Measurements from ENCODE around the gene PPM1A. TPM values are rescaled to one million over a fixed set of nuclear protein-coding genes. Genes with fewer than 3 reads are reported as not detected.

Gene PPM1A
- total and polyA plus RNA-seq, 9 of the 15 experiments (the other 6 are each of a cell fraction or from before 2014, with no cell fraction given), result 5.5 to 23.9 (median 15.2) TPM

GRCh38 chr14:60232185-60232584, 16.8 kb upstream of the PPM1A start:
- no peak for ATAC-seq
- TF ChIP-seq TRIM28 (IDR thresholded peaks at IDR 0.05), result peak; percentile 84; the same call in 1 of the 2 replicates
- TF ChIP-seq CBX5 (IDR thresholded peaks at IDR 0.05; ENCODE audit: borderline replicate concordance, low read depth), result peak; percentile 32; the same call in 1 of the 2 replicates
- TF ChIP-seq TSHZ1 (CRISPR knock-in tag; IDR thresholded peaks at IDR 0.05), result no peak
- 0 out of 4 replicates have a peak, but pooled peaks of 1 of the 2 experiments have one; percentile 14 for TF ChIP-seq TRIM24 (IDR thresholded peaks at IDR 0.05)
- peak in 1 of 2 experiments; percentile 91; a peak in 2 of 3 replicates for TF ChIP-seq CBX3 (IDR thresholded peaks at IDR 0.05; ENCODE audit: borderline replicate concordance in 1 of 2, low read length in 2 of 2)
- TF ChIP-seq ZNF280A (IDR thresholded peaks at IDR 0.05; ENCODE audit: low read depth, partially characterized antibody), result peak; percentile 72
- no peak for TF ChIP-seq HINFP (tag; conservative IDR thresholded peaks at IDR 0.05; ENCODE audit: low read depth)
- Histone ChIP-seq H3K4me3 (no peak overlapping the region), H2AFZ (ENCODE audit: low read depth, low read length) (no peak overlapping the region), H3K79me2 (ENCODE audit: control insufficient read depth, insufficient read depth, low read length) (no peaks in the 10 kb centered on the region), H3K9me1 (ENCODE audit: control insufficient read depth, insufficient read depth, low read length) (no peaks in the 10 kb centered on the region), H3K9me3 (replicated peaks; ENCODE audit: control insufficient read depth, insufficient read depth, low read depth, low read length) (no peaks in the 10 kb centered on the region), H3K36me3 (ENCODE audit: control insufficient read depth, insufficient read depth, low read length) (no peaks in the 10 kb centered on the region), H3K9ac (ENCODE audit: insufficient read depth in 1 of 2, low read depth in 2 of 2, low read length in 2 of 2) (no peak overlapping the region), H4K20me1 (replicated peaks; ENCODE audit: control insufficient read depth, insufficient read depth, low read length) (no peaks in the 10 kb centered on the region), H3K4me2 (ENCODE audit: insufficient read depth, low read length) (no peak overlapping the region), H3K27me3 (ENCODE audit: control insufficient read depth in 2 of 2, insufficient read depth in 2 of 2, low read length in 2 of 2) (no peaks in the 10 kb centered on the region), H3K4me1 (replicated peaks in 1 of 2; ENCODE audit: control insufficient read depth in 2 of 2, insufficient read depth in 2 of 2, low read length in 2 of 2) (no peaks in the 10 kb centered on the region; a peak in 2 of 5 replicates), H3K27ac (ENCODE audit: extremely low read depth, low read depth, low read length) (no peak overlapping the region)
- in situ Hi-C loops (cut with MboI), result no loop called here
- no TSS peak for BruUV-seq (replicated peaks)
- intact Hi-C loops (cut with micrococcal nuclease), result no loop called here
- FAIRE-seq, result no peak
- WGBS (ENCODE audit: insufficient coverage, low coverage, missing lambda C conversion rate), result 60% methylated on average over 1 of the region's 1 CpG
- CTCF ChIA-PET (ENCODE audit: low intra/inter-chr PET ratio), result no interaction called here
- POLR2A ChIA-PET, result no interaction called here
- DNase-seq (ENCODE audit: extremely low read depth in 1 of 4, low spot score in 3 of 4), result no peak

Measured in K562 (cell line).